Ecto neural progenitor cell (in vitro differentiated cells): ENCODE measurements around the gene CAMKMT.
A peak's percentile ranks its signal among the peaks of the same experiment; 100 is the strongest.

Source experiments
- DNase-seq: peaks from one replicate; pipeline ENCODE4 v3.0.0-alpha.2; 2018; ENCODE audit warnings: low spot score

The CAMKMT gene

GRCh38 chr2:44691174-44691785 is 329.5 kb downstream of the CAMKMT start:
- DNase-seq, result no peak

DNA sequence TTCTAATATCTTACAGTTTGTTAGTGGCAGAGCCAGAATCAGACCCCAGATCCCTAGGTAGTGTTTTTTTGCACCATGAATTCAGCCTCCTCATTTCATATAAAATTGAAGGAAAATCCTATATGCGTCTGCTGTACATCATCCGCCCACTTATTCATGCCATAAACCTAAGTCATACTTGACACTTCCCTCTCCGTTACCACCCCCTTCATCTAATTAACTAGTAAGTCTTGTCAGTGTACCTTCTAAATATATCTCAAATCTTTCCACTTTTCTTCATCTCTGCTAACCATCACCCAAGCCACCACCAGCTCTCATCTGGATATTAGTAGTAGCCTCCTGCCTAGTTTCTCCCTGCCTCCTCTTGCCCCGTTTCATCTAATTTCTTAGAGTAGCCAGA is 331.1 kb downstream of the CAMKMT start:
- DNase-seq, result no peak

DNA sequence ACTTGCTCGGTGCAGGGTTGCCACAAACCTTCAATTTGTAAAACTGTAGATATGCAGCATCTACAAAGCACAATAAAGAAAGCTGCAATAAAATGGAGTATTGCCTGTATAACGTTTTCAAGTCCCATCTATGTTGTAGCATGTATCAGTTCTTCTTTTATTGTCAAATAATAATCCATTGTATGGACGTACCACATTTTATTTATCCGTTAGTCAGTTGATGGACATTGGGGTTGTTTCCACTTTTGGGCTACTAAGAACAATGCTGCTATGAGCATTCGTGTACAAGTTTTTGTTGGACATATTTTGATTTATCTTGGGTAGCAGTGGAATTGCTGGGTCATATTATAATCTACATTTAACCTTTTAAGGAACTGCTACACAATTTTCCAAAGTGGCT is 339.1 kb downstream of the CAMKMT start:
- DNase-seq, result no peak

DNA sequence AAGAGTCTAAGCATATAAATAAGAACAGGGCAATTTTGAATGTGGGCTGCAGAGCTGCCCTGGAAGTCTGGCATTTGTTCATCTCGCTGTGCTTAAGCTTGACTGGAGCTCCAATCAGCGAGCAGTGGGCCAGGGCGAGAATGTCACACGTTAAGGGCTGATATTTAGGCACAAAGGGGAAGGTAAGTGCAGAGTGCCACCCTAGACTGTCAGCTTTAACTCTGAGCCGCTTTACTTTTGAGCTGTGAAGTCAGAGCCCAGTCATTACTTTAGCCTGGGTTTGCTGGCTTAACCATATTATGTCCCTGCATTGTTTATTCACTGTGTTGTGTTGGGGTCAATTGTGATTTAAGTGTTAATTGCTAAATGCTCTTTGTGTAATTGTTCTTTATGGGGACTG is 343.6 kb downstream of the CAMKMT start:
- no peak for DNase-seq

GRCh38 chr2:44705876-44706480 is 344.2 kb downstream of the CAMKMT start:
- DNase-seq, result peak; percentile 53

DNA sequence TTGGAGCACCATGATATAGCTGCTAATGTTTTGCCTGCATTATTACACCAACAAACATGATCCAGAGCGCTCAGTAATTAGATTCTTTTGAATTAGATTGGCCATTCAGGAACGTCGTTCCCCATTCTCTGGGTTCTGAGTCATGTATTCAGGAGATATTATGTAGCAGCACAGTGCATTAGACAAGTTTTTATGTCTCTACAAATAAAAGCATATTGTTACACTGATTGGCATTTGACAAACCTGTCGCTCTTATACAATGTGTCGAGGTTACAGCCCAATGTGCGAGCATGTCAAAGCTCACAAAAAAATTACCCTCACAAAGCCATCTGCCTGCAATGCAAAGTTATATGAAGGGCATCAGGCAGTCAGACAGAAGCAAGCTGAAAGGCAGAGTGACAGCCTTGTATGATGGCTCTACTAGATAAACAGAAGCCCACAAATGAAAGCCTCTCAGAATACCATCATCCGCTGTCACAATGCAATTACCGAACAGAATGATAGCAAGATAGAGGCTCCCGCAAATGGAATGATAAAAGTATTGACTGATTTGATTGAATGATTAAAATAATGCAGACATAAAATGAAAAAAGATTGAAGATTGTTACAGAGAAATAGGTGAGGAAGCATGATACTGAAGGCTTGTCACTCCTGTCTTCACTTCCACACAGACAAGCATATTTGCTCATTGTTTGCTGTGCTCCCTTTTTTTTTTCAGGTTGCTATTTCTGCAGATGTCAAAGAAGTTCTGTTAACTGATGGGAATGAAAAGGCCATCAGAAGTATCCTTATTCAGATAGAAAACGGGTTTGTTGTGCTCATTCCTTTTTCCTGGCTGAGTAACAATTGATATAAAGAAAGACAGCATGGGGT is 345.2 kb downstream of the CAMKMT start:
- no peak for DNase-seq

DNA sequence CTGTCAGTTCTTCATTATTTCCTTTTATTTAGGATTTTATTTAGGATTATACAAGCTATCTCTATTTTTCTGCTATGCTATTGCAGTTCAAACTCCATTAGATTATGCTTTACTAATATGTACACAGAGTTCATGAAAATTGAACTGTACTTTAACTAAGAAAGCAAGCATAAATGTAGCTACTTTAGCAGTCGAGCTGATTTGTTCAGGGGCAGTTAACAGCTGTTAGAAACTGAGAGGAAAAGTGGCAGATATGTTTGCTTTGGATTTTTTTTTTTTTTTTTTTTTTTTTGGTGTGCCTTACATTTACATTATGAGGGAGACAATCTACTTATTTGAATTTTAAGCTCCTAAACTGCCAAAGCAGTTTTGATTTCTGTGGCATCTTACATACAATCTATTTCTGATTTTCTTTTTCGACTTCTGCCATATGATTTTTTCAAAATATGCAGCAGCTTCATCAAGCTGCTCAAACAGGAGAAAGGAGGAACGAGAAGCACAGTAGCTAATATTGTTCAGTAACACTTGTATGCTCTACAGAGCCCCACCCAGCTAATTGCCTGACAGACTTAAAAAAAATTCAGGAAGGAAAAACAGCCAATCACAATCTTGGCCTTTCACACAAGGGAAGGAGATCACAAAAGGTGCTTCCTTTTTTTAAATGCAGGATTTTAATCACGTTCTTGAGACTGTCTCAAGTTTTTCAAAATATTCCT is 346.4 kb downstream of the CAMKMT start:
- DNase-seq, result no peak

- no peak for DNase-seq
Measured at GRCh38 chr2:44708661-44709000, 346.9 kb downstream of the CAMKMT start.

DNA sequence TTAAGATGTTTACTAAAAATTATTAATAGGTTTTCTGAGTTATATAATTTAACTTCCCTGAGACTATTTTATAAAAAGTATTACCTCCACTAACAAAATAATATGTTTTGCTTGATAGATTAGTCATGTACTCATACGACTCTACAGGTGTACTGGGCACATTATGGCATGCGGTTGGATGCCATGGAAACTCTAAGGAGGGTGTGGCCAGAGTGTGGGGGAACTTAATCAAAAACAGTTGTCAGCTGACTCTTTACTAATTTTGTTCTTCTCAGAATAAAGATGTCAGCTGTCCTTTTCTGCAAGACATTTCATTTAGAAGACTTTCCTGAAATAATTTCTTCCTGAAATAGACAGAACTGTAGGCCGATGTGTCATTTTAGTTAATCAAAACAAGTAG is 351.4 kb downstream of the CAMKMT start:
- DNase-seq, result no peak

DNA sequence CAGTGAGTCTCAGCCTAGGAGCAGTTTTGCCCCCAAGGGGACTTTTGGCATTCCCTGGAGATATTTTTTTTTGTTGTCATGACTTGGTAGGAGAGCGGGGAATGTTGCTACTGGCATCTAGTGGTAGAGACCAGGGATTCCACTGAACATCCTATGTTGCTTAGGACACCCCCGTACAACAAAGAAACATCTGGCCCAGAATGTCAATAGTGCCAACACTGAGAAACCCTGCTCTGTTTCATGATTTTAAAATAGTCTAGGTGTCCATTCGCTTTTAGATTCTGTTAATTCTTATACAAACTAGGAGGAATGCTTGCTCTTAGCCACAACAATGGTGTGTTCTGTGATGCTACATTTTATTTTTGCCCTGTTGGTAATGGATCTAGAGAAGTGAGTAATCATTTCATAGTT is 353.9 kb downstream of the CAMKMT start:
- peak; percentile 51 for DNase-seq

GRCh38 chr2:44716131-44716530 is 354.4 kb downstream of the CAMKMT start:
- DNase-seq, result no peak

DNA sequence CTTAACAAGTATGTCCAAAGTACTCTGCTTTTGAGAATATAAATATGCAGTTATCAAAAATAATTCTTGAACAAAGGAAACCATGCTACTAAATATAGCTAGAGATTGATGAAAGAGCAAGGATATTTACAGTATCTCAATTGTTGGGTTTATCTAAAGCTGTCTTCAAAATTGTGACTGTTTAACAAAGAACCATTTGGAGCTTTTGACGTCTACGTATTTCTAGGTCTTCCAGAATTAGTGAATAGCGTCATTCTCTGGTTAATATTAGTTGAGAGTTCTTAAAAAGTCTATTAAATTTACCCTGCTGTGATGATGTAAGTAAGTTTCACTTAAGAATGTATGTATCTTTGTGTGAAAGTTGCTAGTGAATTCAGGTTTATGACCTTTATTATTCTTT is 356.7 kb downstream of the CAMKMT start:
- no peak for DNase-seq

DNA sequence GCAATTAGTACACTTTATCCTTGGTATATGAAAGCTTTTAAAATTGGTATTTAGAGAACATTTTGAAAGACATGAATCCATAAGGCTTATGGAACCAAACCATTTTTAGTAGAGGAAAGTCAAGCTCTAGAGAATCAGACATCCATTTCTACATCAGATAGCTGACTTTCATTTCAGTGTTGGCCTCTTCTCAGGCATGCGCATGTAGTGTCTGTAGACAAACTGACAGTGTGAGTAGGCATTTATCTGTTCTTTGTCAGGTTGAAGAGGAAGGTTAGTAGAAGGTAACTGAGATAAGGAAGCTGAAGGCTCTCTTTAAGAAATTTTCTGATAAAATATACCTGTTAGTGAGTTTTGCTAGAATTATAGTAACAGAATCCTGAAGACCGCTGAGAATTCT is 357.8 kb downstream of the CAMKMT start:
- no peak for DNase-seq

- no peak for DNase-seq
Measured at GRCh38 chr2:44722026-44722625, 360.4 kb downstream of the CAMKMT start.

- DNase-seq, result no peak
Measured at GRCh38 chr2:44723921-44724320, 362.2 kb downstream of the CAMKMT start.

- DNase-seq, result no peak
Measured at GRCh38 chr2:44730593-44730992, 368.8 kb downstream of the CAMKMT start.

DNA sequence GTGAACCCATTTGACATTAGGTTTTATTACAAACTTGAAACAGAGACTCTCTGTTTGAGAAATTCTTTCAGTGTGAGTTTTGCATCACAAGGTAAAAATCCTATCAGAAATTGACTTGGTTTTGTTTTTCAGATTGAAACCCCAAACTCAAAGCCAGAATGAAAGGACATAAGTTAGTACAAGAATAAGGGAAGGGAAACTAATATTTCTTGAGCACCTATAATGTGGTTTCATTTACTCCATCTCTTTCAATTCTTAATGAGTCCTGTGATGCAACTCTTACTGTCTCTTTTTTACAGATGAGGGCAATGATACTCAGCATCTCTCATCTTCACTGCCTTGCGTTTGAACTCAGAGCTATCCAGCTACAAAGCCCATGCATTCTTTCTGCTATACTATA is 369.8 kb downstream of the CAMKMT start:
- DNase-seq, result no peak

- no peak for DNase-seq
Measured at GRCh38 chr2:44736270-44736942, 374.7 kb downstream of the CAMKMT start.

DNA sequence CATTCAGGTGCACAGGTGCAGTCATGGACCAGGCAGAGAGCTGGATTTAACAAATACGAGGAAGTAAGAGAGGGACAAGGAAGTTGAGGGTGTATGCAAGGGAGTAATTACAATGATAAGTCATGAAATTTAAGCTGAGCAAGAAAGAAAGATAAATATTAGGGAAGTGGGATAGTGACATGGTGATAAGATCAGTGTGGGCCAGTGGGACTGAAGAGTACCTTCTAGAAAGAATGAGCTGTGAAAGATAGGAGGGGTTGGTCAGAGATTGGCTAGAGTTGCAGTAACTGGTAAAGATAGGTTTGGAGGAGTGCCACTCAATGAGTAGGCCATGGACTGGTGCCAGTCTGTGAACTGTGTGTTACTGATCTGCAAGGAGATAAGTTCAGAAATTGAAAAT is 378.9 kb downstream of the CAMKMT start:
- no peak for DNase-seq

DNA sequence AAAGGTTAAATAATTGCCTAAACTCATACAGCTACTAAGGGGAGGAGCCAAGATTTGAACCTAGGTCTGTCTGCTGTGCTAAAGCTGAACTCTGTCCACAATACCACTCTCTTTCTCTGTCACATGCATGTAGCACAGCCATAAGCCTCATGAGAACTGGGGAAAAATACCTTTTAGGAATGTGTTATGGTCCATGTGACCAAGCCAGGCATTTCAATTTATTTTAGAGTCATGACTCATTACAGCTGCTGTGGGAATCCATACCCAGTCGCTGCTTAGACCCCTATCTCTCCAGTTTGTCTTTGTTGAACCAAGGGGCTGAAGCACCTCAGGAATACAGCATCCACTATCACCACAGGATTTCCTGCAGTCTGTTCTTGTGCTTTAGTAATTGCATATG is 379.8 kb downstream of the CAMKMT start:
- no peak for DNase-seq

DNA sequence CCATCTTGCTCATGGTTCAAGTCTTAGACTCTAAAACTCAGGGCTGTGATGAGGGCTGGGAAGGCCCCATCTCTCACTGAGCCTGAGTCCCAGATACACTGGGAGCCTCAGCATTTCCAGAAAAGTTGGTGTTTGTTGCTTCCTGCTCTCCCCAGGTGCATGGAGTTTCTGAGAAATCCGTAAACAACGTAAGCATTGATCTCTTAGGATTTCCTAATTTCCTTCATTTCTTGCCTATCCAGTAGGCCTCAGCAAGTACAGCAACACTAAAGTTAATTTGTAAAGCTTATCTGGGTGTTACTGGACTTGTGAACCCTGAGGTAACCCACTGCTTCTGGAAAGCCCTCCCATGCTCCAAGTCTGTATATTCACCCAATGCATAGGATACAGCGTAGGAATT is 380.3 kb downstream of the CAMKMT start:
- DNase-seq, result no peak

- DNase-seq, result no peak
Measured at GRCh38 chr2:44743473-44743872, 381.7 kb downstream of the CAMKMT start.
